PFSK-1 (cell line): ENCODE results near the gene FAM50B.

Source experiments
- POLR2AphosphoS5 ChIP-seq: IDR thresholded peaks from 2 replicates; pipeline ENCODE4 v1.6.1; 2012; ENCODE audit warnings: low read depth, mild to moderate bottlenecking, control low read depth, low read length, moderate library complexity
- TAF1 ChIP-seq: IDR thresholded peaks from 2 replicates; pipeline ENCODE4 v1.6.1; 2012; ENCODE audit warnings: low read length, control low read depth, borderline replicate concordance; ENCODE audit not compliant: insufficient read depth
- TF ChIP-seq, protein P1 (sequence below), 2 experiments: IDR thresholded peaks; 2 replicates each; pipeline versions ENCODE4 v1.6.1 to v1.8.0; 2011 to 2012; ENCODE audit warnings: low read depth in 2 of 2, low read length in 2 of 2, control low read depth in 1 of 2, inconsistent platforms in 1 of 2, mild to moderate bottlenecking in 1 of 2, moderate library complexity in 1 of 2; ENCODE audit not compliant: insufficient read depth in 1 of 2

- TF ChIP-seq, protein P1, sequence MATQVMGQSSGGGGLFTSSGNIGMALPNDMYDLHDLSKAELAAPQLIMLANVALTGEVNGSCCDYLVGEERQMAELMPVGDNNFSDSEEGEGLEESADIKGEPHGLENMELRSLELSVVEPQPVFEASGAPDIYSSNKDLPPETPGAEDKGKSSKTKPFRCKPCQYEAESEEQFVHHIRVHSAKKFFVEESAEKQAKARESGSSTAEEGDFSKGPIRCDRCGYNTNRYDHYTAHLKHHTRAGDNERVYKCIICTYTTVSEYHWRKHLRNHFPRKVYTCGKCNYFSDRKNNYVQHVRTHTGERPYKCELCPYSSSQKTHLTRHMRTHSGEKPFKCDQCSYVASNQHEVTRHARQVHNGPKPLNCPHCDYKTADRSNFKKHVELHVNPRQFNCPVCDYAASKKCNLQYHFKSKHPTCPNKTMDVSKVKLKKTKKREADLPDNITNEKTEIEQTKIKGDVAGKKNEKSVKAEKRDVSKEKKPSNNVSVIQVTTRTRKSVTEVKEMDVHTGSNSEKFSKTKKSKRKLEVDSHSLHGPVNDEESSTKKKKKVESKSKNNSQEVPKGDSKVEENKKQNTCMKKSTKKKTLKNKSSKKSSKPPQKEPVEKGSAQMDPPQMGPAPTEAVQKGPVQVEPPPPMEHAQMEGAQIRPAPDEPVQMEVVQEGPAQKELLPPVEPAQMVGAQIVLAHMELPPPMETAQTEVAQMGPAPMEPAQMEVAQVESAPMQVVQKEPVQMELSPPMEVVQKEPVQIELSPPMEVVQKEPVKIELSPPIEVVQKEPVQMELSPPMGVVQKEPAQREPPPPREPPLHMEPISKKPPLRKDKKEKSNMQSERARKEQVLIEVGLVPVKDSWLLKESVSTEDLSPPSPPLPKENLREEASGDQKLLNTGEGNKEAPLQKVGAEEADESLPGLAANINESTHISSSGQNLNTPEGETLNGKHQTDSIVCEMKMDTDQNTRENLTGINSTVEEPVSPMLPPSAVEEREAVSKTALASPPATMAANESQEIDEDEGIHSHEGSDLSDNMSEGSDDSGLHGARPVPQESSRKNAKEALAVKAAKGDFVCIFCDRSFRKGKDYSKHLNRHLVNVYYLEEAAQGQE (IDR thresholded peaks at IDR 0.05; ENCODE audit: insufficient read depth in 1 of 2, low read depth in 2 of 2, low read length in 2 of 2): no peak
- TF ChIP-seq TAF1 (no peak), POLR2AphosphoS5 (no peak)
Measured at GRCh38 chr6:3859878-3860552, 10.8 kb downstream of the FAM50B start.
